ENCODE results near the gene OR9A2. TPM values are rescaled to one million over a fixed set of nuclear protein-coding genes. Genes with fewer than 3 reads are reported as not detected.

OR9A2 gene
- total RNA-seq, 4 donors from 2014 or later = not detected

GRCh38 chr7:143025371-143025770 is 1.6 kb downstream of the OR9A2 start:
- no peaks in the 10 kb centered on the region for H3K27me3 ChIP-seq
- no peak for TF ChIP-seq CTCF (IDR thresholded peaks at IDR 0.05)
- no peak for TF ChIP-seq POLR2A (IDR thresholded peaks at IDR 0.05)
- no peaks in the 10 kb centered on the region for H3K4me1 ChIP-seq
- 74 to 83% methylated on average over 2 of the region's 2 CpGs for WGBS, 2 donors
- intact Hi-C loops (cut with DNase I) = no loop called here
- H3K9me3 ChIP-seq = no peaks in the 10 kb centered on the region
- H3K27ac ChIP-seq = no peak overlapping the region
- no peak overlapping the region for H3K4me3 ChIP-seq
- no peaks in the 10 kb centered on the region for H3K36me3 ChIP-seq
- DNase-seq = no peak

- DNase-seq = no peak
- H3K27ac ChIP-seq = no peak overlapping the region
- intact Hi-C loops (cut with DNase I) = no loop called here
- no peaks in the 10 kb centered on the region for H3K9me3 ChIP-seq
- no peaks in the 10 kb centered on the region for H3K4me1 ChIP-seq
- no peak for TF ChIP-seq CTCF (IDR thresholded peaks at IDR 0.05)
- no peak for TF ChIP-seq POLR2A (IDR thresholded peaks at IDR 0.05)
- no peaks in the 10 kb centered on the region for H3K36me3 ChIP-seq
- H3K4me3 ChIP-seq = no peak overlapping the region
- H3K27me3 ChIP-seq = no peaks in the 10 kb centered on the region
Observed at GRCh38 chr7:143023047-143023446, 3.9 kb downstream of the OR9A2 start.

- no peak for TF ChIP-seq CTCF (IDR thresholded peaks at IDR 0.05)
- no peak for TF ChIP-seq POLR2A (IDR thresholded peaks at IDR 0.05)
- intact Hi-C loops (cut with DNase I) = no loop called here
- Histone ChIP-seq H3K9me3 (no peaks in the 10 kb centered on the region), H3K4me1 (peaks cover 3 to 12% (median 3%) of the 10 kb centered on the region in 3 donors), H3K4me3 (no peak overlapping the region), H3K27me3 (no peaks in the 10 kb centered on the region), H3K36me3 (no peaks in the 10 kb centered on the region), H3K27ac (no peak overlapping the region)
- DNase-seq = no peak
Observed at GRCh38 chr7:143018931-143019330, 8.0 kb downstream of the OR9A2 start.

GRCh38 chr7:143016996-143017395 is 9.9 kb downstream of the OR9A2 start:
- H3K9me3 ChIP-seq = no peaks in the 10 kb centered on the region
- TF ChIP-seq POLR2A (IDR thresholded peaks at IDR 0.05) = no peak
- no peak for TF ChIP-seq CTCF (IDR thresholded peaks at IDR 0.05)
- 81% methylated on average over 2 of the region's 2 CpGs; no CpG with 5 or more reads in 1 of the 2 donors for WGBS, 2 donors
- no peaks in the 10 kb centered on the region for H3K27me3 ChIP-seq
- peaks cover 3 to 28% (median 11%) of the 10 kb centered on the region in 3 donors for H3K4me1 ChIP-seq
- intact Hi-C loops (cut with DNase I) = no loop called here
- H3K36me3 ChIP-seq = no peaks in the 10 kb centered on the region
- DNase-seq = no peak
- H3K27ac ChIP-seq = no peak overlapping the region
- no peak overlapping the region for H3K4me3 ChIP-seq

- H3K27ac ChIP-seq = no peak overlapping the region
- no peaks in the 10 kb centered on the region for H3K27me3 ChIP-seq
- intact Hi-C loops (cut with DNase I) = no loop called here
- no peaks in the 10 kb centered on the region for H3K36me3 ChIP-seq
- H3K9me3 ChIP-seq = no peaks in the 10 kb centered on the region
- WGBS, 2 donors = 76 to 89% methylated on average over 3 of the region's 3 CpGs
- H3K4me1 ChIP-seq = peaks cover 3 to 33% (median 11%) of the 10 kb centered on the region in 3 donors
- no peak for DNase-seq
- no peak overlapping the region for H3K4me3 ChIP-seq
- no peak for TF ChIP-seq POLR2A (IDR thresholded peaks at IDR 0.05)
- TF ChIP-seq CTCF (IDR thresholded peaks at IDR 0.05) = no peak
Observed at GRCh38 chr7:143015926-143016490, 10.9 kb downstream of the OR9A2 start.

Data from esophagus squamous epithelium (tissue), 5 donors.